K562 (cell line): Measurements from ENCODE around the gene CCL2. TPM values are rescaled to one million over a fixed set of nuclear protein-coding genes. Genes with fewer than 3 reads are reported as not detected.

Experiments
- ATAC-seq: fragments of 200-7000 bp; cut with Tn5 transposase; 3 replicates; pipeline ENCODE4 v1.9.1; 2020; ENCODE audit warnings: moderate library complexity
- BruUV-seq: library from RNA; stranded (reverse); fragments of 400-500 nt; replicated peaks from 2 replicates; lab custom pipeline; 2021; lab: Mats Ljungman, UMichigan
- CTCF ChIA-PET: fragments of 300-600 bp; formaldehyde crosslinking; extraction: SDS; loops from one replicate; lab custom pipeline; 2021; ENCODE audit warnings: low intra/inter-chr PET ratio; lab: Yijun Ruan, JAX
- POLR2A ChIA-PET: fragments of 300-600, 350-650 bp; sonication (Branson Sonifier 250); formaldehyde crosslinking; extraction: SDS; loops from one replicate; lab custom pipeline; 2021; ENCODE audit warnings: antibody characterized with exemption, inconsistent platforms; lab: Yijun Ruan, JAX
- DNase-seq, 4 experiments: peaks; one replicate each; pipeline versions ENCODE4 v3.0.0 to v3.0.0-alpha.2; 2011 to 2018; ENCODE audit warnings: low spot score in 3 of 4, mixed read lengths in 3 of 4; ENCODE audit errors: extremely low read depth in 1 of 4
- FAIRE-seq: peaks from 2 replicates; lab custom pipeline; 2011; peaks lifted over from hg19 to GRCh38; lab: Jason Lieb, UNC
- H2AFZ ChIP-seq: 2 replicates; pipeline ENCODE4 v1.6.0; 2011; ENCODE audit warnings: low read depth, low read length, control low read depth, inconsistent platforms
- H3K27ac ChIP-seq: fragments of 200-600 bp; 3 replicates; pipeline ENCODE4 v1.8.0; 2011; ENCODE audit warnings: low read depth, mild to moderate bottlenecking, control low read depth, inconsistent platforms, low read length, moderate library complexity, mixed read lengths; ENCODE audit errors: extremely low read depth
- H3K27me3 ChIP-seq, 2 experiments: fragments of 300-600 bp in 1 of 2; 2 replicates in 1 of 2; 3 replicates in 1 of 2; pipeline versions ENCODE4 v1.6.0 to v1.8.0; 2011; ENCODE audit warnings: inconsistent platforms in 2 of 2, low read length in 2 of 2, mild to moderate bottlenecking in 1 of 2, mixed read lengths in 1 of 2, moderate library complexity in 1 of 2; ENCODE audit not compliant: control insufficient read depth in 2 of 2, insufficient read depth in 2 of 2
- H3K36me3 ChIP-seq: fragments of 300-600 bp; 3 replicates; pipeline ENCODE4 v1.8.0; 2011; ENCODE audit warnings: mild to moderate bottlenecking, low read length, inconsistent platforms; ENCODE audit not compliant: control insufficient read depth, insufficient read depth
- H3K4me1 ChIP-seq, 2 experiments: fragments of 200-600 bp in 1 of 2; replicated peaks in 1 of 2; 2 replicates in 1 of 2; 3 replicates in 1 of 2; pipeline versions ENCODE4 v1.5.1 to v1.8.0; 2011; ENCODE audit warnings: inconsistent platforms in 2 of 2, low read length in 2 of 2, mild to moderate bottlenecking in 1 of 2, mixed read lengths in 1 of 2, moderate library complexity in 1 of 2; ENCODE audit not compliant: control insufficient read depth in 2 of 2, insufficient read depth in 2 of 2
- H3K4me2 ChIP-seq: 2 replicates; pipeline ENCODE4 v1.6.1; 2011; ENCODE audit warnings: low read length, control low read depth, inconsistent platforms, mixed read lengths; ENCODE audit not compliant: insufficient read depth
- H3K4me3 ChIP-seq: fragments of 200-600 bp; sonication (generic), shearing (Covaris generic); 2 replicates; pipeline ENCODE4 v1.5.1; 2016; ENCODE audit warnings: control low read depth, inconsistent platforms
- H3K79me2 ChIP-seq: fragments of 200-600 bp; 3 replicates; pipeline ENCODE4 v1.8.0; 2011; ENCODE audit warnings: low read length, inconsistent platforms; ENCODE audit not compliant: control insufficient read depth, insufficient read depth
- H3K9ac ChIP-seq, 2 experiments: 2 replicates each; pipeline versions ENCODE4 v1.6.0 to v1.6.1; 2011; ENCODE audit warnings: low read depth in 2 of 2, low read length in 2 of 2, control low read depth in 1 of 2, inconsistent platforms in 1 of 2, mild to moderate bottlenecking in 1 of 2, mixed read lengths in 1 of 2; ENCODE audit not compliant: insufficient read depth in 1 of 2
- H3K9me1 ChIP-seq: one replicate; pipeline ENCODE4 v1.6.0; 2011; ENCODE audit warnings: inconsistent platforms, mild to moderate bottlenecking, low read length, moderate library complexity; ENCODE audit not compliant: control insufficient read depth, insufficient read depth
- H3K9me3 ChIP-seq: replicated peaks from 2 replicates; pipeline ENCODE4 v1.5.1; 2011; ENCODE audit warnings: low read depth, low read length, inconsistent platforms; ENCODE audit not compliant: control insufficient read depth, insufficient read depth
- H4K20me1 ChIP-seq: replicated peaks from 2 replicates; pipeline ENCODE4 v1.6.1; 2011; ENCODE audit warnings: low read length, inconsistent platforms, mixed read lengths; ENCODE audit not compliant: control insufficient read depth, insufficient read depth
- BCOR ChIP-seq: fragments of 450-650 bp; IDR thresholded peaks from 2 replicates; pipeline ENCODE4 v1.6.1; 2016
- ELF4 ChIP-seq: fragments of 450-650 bp; formaldehyde crosslinking; IDR thresholded peaks from 2 replicates; pipeline ENCODE4 v1.4.0; 2022; ENCODE audit warnings: missing genetic modification characterization
- KLF13 ChIP-seq: fragments of 450-650 bp; IDR thresholded peaks from 2 replicates; pipeline ENCODE4 v1.6.1; 2016; ENCODE audit warnings: missing genetic modification characterization, low read depth, mild to moderate bottlenecking, missing compliant biosample characterization, moderate library complexity, borderline replicate concordance
- NFE2 ChIP-seq: IDR thresholded peaks from 2 replicates; pipeline ENCODE4 v1.6.1; 2014; ENCODE audit warnings: antibody characterized with exemption, low read depth
- SREBF1 ChIP-seq: fragments of 150-350 bp; IDR thresholded peaks from 2 replicates; pipeline ENCODE4 v1.6.1; 2014; ENCODE audit warnings: antibody characterized with exemption, low read depth, low read length, borderline replicate concordance
- SRSF1 ChIP-seq: fragments of 200-400 bp; formaldehyde crosslinking; IDR thresholded peaks from 2 replicates; pipeline ENCODE4 v1.6.1; 2017; ENCODE audit warnings: mild to moderate bottlenecking, low read depth, low read length, moderate library complexity
- TAF15 ChIP-seq: fragments of 200-400 bp; formaldehyde crosslinking; IDR thresholded peaks from 2 replicates; pipeline ENCODE4 v1.6.1; 2017; ENCODE audit warnings: mild to moderate bottlenecking, low read depth, low read length, moderate library complexity
- TBP ChIP-seq: optimal IDR thresholded peaks from 2 replicates; pipeline ENCODE3; 2011; ENCODE audit warnings: low read depth, low read length, improper control_type of control experiment
- WHSC1 ChIP-seq: IDR thresholded peaks from one replicate; pipeline ENCODE4 v1.6.1; 2012; ENCODE audit warnings: low read length, control low read depth, inconsistent platforms
- ZNF311 ChIP-seq: fragments of 250-450 bp; sonication (Bioruptor Pico); IDR thresholded peaks from 2 replicates; pipeline ENCODE4 v1.4.0; 2020; ENCODE audit warnings: mild to moderate bottlenecking, moderate library complexity
- ZNF354B ChIP-seq: fragments of 250-450 bp; sonication (Bioruptor Pico); IDR thresholded peaks from 2 replicates; pipeline ENCODE4 v1.4.0; 2020
- ZNF431 ChIP-seq: sonication (generic); formaldehyde crosslinking; IDR thresholded peaks from 2 replicates; pipeline ENCODE4 v1.8.0; 2022; ENCODE audit warnings: mild to moderate bottlenecking, missing genetic modification reagents
- ZNF764 ChIP-seq: fragments of 250-450 bp; sonication (Bioruptor Pico); IDR thresholded peaks from 2 replicates; pipeline ENCODE4 v1.4.0; 2020; ENCODE audit warnings: low read depth, mild to moderate bottlenecking, moderate library complexity
- WGBS: fragments of 100-300 bp; shearing (Covaris generic); methylation state at CpG from one replicate; pipeline ENCODE4 v1.1.6; 2016; ENCODE audit warnings: low coverage, mixed read lengths; ENCODE audit not compliant: insufficient coverage; ENCODE audit errors: missing lambda C conversion rate; 5-methylcytosine and 5-hydroxymethylcytosine counted together
- in situ Hi-C: fragments of 300-500 bp; cut with MboI; formaldehyde crosslinking; loops from 4 replicates; pipeline ENCODE4 v1.15.0; 2018; ENCODE audit warnings: inconsistent platforms, mixed read lengths
- intact Hi-C: fragments of 100-400 bp; cut with micrococcal nuclease; formaldehyde crosslinking; loops from 2 replicates; pipeline ENCODE4 v1.14.2; 2022
- polyA plus RNA-seq, 8 experiments: library from polyadenylated mRNA; depleted of rRNA in 4 of 8; stranded (reverse) in 5 of 8; unstranded in 3 of 8; fragments of >200 nt; fragmentation: Nextera tagmentation in 2 of 8; fragmentation: Illumina TruSeq in 1 of 8; extraction: Ambion mirVana in 2 of 8; extraction: Trizol in 1 of 8; gene quantifications; 2 replicates each; pipeline versions ENCODE4 v1.2.1 to v1.2.3, GENCODE V29; 2011 to 2014; ENCODE audit warnings: inconsistent platforms in 1 of 8, missing spikeins in 1 of 8
- total RNA-seq, 7 experiments: library from RNA; depleted of rRNA in 6 of 7; stranded (reverse); fragments of >200 nt in 6 of 7; fragmentation: Illumina TruSeq in 2 of 7; extraction: Trizol in 2 of 7; gene quantifications; 2 replicates each; pipeline versions ENCODE4 v1.2.1 to v1.2.3, GENCODE V29; 2011 to 2021; ENCODE audit warnings: low replicate concordance in 1 of 7
- TF ChIP-seq, protein P1 (sequence below): fragments of 250-450 bp; sonication (Bioruptor Pico); IDR thresholded peaks from 2 replicates; pipeline ENCODE4 v1.8.0; 2021; ENCODE audit warnings: moderate library complexity, mild to moderate bottlenecking, inconsistent platforms
- TF ChIP-seq, protein P2 (sequence below): fragments of 250-450 bp; sonication (Bioruptor Pico); IDR thresholded peaks from 2 replicates; pipeline ENCODE4 v1.5.0; 2021; ENCODE audit warnings: mild to moderate bottlenecking, moderate library complexity
- TF ChIP-seq, protein P3 (sequence below): IDR thresholded peaks from 2 replicates; pipeline ENCODE4 v1.6.1; 2016; ENCODE audit warnings: missing genetic modification characterization, missing compliant biosample characterization
- TF ChIP-seq, protein P4 (sequence below): fragments of 450-650 bp; IDR thresholded peaks from one replicate; pipeline ENCODE4 v1.6.1; 2018; ENCODE audit warnings: mild to moderate bottlenecking, moderate library complexity; ENCODE audit not compliant: partially characterized antibody

The CCL2 gene
- total and polyA plus RNA-seq, 9 of the 15 experiments (the other 6 are each of a cell fraction or from before 2014, with no cell fraction given), result 0.54 to 5.4 (median 0.88) TPM

DNA sequence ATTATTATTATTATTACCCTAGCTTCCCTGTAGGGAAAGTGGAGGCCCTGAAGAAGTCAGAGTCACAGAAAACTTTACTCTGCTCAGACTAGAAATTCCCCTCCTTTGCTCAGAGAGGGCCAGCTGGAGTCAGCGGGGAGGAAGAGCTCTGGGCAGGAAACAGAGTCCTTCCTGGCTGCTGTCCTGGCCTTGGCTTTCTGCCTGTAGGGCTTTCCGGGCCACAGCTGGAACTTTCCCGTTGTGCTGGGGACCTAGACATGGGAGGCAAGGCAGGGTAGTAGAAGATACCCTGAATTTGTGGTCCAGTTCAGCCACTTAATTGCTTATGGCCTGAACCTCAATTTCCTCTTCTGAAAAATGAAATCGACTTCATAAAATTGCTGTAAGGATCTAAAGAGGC is 14.0 kb upstream of the CCL2 start:
- H2AFZ ChIP-seq, result no peak overlapping the region
- DNase-seq, result no peak
- no peaks in the 10 kb centered on the region for H3K36me3 ChIP-seq
- no peak for TF ChIP-seq BCOR
- no peak for TF ChIP-seq ZNF311 (CRISPR knock-in tag)
- TF ChIP-seq ZNF354B (CRISPR knock-in tag), result no peak
- TF ChIP-seq, protein P1, sequence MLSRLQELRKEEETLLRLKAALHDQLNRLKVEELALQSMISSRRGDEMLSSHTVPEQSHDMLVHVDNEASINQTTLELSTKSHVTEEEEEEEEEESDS (CRISPR knock-in tag), result no peak
- TF ChIP-seq, protein P2, sequence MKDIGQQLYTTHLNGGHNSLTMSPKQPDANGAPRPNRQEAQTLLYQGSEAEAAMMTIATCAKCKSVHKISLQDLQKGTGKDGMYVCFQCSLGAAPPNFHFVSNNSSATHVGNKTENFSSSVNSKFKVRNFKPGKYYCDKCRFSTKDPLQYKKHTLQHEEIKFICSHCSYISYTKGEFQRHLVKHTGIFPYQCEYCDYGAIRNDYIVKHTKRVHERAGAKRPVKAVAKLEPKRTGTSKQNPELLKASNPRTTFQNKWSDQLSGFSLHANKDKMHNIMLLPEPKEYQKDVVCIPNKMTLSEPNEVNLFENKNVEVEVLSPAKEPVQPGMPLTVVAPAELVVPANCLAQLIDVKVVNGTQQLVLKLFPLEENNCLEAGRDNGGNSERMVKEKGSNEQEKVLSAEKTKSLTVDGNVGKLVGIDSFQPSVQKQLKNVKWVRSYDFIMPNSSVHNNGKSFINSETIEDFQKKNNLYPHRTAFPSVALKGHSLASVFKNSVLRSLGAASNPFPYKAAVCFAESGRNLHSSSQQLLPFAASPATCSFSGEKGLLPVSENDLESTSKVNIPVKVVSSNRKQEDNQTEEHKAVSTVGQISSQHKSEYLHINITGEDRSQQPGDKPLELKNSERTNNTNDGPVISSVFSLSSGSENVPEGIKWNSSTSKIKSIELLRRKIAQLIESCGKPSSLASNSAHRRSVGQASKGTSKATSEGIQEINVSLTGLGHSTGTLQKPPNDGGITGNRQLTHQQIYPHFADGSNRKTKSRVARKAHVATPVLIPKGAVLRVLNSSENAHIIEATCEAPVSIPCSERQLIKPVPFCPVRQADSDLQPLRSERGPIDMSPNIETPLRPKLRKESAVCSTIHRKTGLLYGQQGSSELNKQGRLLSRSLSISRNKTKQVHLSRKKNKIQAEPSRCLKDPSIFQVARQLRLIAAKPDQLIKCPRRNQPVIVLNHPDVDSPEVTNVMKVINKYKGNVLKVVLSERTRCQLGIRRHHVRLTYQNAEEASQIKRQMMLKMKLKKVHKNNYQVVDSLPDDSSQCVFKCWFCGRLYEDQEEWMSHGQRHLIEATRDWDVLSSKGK, result no peak
- TF ChIP-seq ZNF764 (CRISPR knock-in tag), result no peak
- TF ChIP-seq TBP, result no peak
- TF ChIP-seq, protein P3, sequence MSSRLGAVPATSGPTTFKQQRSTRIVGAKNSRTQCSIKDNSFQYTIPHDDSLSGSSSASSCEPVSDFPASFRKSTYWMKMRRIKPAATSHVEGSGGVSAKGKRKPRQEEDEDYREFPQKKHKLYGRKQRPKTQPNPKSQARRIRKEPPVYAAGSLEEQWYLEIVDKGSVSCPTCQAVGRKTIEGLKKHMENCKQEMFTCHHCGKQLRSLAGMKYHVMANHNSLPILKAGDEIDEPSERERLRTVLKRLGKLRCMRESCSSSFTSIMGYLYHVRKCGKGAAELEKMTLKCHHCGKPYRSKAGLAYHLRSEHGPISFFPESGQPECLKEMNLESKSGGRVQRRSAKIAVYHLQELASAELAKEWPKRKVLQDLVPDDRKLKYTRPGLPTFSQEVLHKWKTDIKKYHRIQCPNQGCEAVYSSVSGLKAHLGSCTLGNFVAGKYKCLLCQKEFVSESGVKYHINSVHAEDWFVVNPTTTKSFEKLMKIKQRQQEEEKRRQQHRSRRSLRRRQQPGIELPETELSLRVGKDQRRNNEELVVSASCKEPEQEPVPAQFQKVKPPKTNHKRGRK (tag), result no peak
- TF ChIP-seq ELF4 (CRISPR knock-in tag), result no peak
- TF ChIP-seq, protein P4, sequence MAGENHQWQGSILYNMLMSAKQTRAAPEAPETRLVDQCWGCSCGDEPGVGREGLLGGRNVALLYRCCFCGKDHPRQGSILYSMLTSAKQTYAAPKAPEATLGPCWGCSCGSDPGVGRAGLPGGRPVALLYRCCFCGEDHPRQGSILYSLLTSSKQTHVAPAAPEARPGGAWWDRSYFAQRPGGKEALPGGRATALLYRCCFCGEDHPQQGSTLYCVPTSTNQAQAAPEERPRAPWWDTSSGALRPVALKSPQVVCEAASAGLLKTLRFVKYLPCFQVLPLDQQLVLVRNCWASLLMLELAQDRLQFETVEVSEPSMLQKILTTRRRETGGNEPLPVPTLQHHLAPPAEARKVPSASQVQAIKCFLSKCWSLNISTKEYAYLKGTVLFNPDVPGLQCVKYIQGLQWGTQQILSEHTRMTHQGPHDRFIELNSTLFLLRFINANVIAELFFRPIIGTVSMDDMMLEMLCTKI, result no peak
- TF ChIP-seq WHSC1, result no peak
- no peak for TF ChIP-seq SREBF1
- no peak for TF ChIP-seq SRSF1
- no peak for TF ChIP-seq ZNF431 (CRISPR knock-in tag)
- TF ChIP-seq TAF15, result no peak
- no peak for TF ChIP-seq NFE2
- TF ChIP-seq KLF13 (tag), result no peak
- TF ChIP-seq, all 486 proteins: peak for 0
- H3K4me2 ChIP-seq, result no peak overlapping the region
- H3K4me3 ChIP-seq, result no peak overlapping the region
- H3K9me1 ChIP-seq, result no peaks in the 10 kb centered on the region
- no peak for FAIRE-seq
- no peak overlapping the region for H3K27ac ChIP-seq
- H3K9ac ChIP-seq, result no peak overlapping the region
- in situ Hi-C loops (no loop called here), intact Hi-C loops (no loop called here)
- H3K4me1 ChIP-seq, result no peaks in the 10 kb centered on the region; a peak in 1 of 5 replicates
- no peaks in the 10 kb centered on the region for H4K20me1 ChIP-seq
- CTCF ChIA-PET, result no interaction called here
- POLR2A ChIA-PET, result interaction anchor here (0.6 kb wide), 1 partner anchor 446 kb away, joined by 4 read pairs; no protein-coding TSS in a partner anchor
- no TSS peak for BruUV-seq
- whole genome bisulfite sequencing, result 0% methylated on average over 4 of the region's 4 CpGs
- no peaks in the 10 kb centered on the region for H3K9me3 ChIP-seq
- H3K79me2 ChIP-seq, result no peaks in the 10 kb centered on the region
- ATAC-seq, result no peak
- H3K27me3 ChIP-seq, result no peaks in the 10 kb centered on the region; a peak in 2 of 5 replicates
